ENCODE measurements around the gene COIL.

The COIL gene

GRCh38 chr17:56934280-56934679, 26.6 kb downstream of the COIL start:
- DNase-seq: peak; percentile 62

GRCh38 chr17:56933868-56934267, 27.0 kb downstream of the COIL start:
- DNase-seq: no peak

- no peak for DNase-seq
Observed at GRCh38 chr17:56933151-56933745, 27.6 kb downstream of the COIL start.

- no peak for DNase-seq
Observed at GRCh38 chr17:56930739-56931337, 30.0 kb downstream of the COIL start.

GRCh38 chr17:56929362-56929969, 31.4 kb downstream of the COIL start:
- no peak for DNase-seq

DNA sequence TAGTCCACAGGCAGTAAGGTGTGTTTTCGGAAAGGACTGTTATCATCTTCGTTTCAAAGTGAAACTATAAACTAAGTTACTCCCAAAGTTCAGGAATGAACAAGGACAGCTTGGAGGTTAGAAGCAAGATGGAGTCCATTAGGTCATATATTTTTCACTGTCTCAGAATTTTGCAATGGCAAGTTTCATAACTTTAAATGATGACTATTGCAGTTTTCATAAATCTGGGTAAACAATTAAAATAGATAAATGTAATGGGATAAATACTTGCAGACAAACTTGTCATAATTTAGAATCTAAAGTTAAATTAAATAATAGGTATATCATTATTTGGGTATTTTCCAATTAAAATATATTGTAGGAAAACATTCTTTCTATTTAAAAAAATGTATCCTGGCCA, 32.3 kb downstream of the COIL start:
- DNase-seq: no peak

DNA sequence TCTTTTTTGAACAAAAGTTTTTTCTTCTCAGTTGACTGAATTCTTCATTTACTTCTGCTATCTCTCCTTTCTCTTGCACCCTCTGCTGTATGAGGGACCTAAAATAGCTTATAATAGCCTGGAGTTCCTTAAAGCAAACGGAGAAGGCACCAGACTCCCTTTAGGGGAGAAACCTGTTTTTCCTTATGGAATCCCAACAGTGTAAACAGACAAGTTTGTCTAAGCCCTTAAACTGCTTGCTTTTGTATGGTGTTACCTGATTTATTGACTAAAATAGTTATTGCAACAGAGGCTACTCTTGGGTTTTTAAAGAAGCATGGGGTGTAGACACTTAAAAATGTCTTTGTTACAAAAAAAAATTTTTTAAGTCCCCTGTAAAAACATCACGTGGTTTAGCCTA, 34.1 kb downstream of the COIL start:
- DNase-seq: no peak

- no peak for DNase-seq
Observed at GRCh38 chr17:56926270-56926669, 34.6 kb downstream of the COIL start.

DNA sequence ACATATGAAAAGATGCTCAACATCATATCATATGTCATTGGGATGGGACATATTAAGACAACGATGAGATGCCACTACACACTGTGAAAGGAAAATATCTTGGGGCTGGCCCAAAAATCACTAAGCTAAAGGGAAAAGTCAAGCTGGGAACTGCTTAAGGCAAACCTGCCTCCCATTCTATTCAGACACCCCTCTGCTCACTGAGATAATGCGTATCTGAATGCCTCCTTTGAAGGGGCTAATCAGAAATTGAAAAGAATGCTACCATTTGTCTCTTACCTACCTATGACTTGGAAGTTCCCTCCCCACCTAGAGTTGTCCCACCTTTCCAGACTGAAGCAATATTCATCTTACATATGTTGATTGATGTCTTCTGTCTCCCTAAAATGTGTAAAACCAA, 35.8 kb downstream of the COIL start:
- DNase-seq: no peak

DNA sequence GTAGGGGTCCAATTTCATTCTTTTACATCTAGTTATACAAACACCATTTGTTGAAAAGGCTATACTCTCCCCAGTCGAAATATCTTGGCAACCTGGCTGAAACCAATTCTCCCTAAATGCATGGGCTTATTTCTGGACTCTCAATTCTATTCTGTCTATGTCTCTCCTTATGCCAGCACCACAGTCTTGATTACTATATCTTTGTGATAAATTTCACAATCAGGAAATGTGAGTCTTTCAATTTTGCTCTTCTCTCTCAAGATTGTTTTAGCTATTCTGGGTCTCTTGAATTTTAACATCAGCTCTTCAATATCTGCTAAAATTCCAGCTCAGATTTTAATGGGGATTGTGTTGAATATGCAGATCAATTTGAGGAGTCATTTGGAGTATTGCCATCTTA, 41.1 kb downstream of the COIL start:
- DNase-seq: no peak

GRCh38 chr17:56918916-56919315, 41.9 kb downstream of the COIL start:
- DNase-seq: peak; percentile 74

DNA sequence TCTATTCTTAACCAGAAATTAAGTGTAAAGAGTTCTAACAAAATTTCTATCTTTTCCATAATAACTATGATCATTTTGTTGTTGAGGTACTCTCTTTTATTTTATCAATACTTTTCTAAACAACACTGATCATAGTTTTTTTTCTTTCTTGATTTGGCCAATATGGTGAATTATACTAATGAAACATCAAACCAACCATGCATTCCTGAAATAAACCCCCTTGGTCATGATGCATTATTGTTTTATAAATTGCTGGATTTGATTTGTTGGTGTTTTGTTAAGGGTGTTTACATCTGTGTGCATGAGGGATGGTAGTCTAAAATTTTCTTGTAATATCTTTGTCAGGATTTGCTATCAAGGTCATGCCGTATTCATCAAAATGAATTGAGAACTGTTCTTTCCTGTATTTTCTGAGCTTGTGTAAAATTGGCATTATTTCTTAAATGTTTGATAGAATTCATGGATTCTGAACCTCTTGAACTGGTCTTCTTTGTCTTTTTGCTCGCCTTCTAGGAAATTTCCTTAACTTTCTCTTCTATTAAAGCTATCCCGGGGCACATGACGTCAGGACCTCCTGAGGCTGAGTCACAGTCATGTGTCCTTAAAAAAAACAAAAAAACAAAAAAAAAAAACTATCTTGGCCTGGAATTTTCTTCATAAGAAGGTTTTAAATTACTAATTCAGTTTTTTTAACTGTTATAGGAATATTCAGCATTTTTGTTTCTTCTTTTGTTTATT, 43.1 kb downstream of the COIL start:
- no peak for DNase-seq

DNA sequence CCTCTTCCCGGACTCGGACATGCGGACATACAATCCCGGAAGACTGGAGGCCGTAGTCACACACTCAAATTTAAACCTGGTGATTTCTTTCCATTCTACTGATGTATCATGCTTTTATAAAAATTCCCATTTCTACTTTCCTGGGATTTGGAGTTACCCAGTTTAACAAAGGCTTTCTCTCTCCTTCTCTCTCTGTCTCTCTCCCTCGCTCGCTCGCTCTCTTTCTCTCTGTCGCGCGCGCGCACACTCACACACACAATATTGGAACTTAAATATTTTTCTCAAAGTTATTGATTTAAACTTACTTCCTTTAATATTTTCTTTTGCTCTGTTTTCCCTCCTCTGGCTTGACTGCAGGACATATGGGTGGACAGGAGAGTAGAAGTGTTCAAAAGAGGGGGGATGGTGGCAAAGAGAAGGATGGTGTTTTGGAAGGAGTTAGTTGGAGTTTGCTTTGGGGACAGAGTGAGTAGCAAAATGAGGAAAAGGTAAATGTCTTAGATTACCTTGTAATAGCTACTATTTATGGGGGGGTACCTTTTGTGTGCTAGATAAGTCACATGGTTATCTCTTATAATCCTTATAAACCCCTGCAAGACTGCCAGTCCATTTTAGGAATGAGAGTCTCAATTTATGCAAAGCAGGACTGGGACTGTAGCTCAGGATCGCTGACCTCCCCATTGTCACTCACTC, 46.1 kb downstream of the COIL start:
- peak; percentile 13 for DNase-seq

- DNase-seq: peak; percentile 95
Observed at GRCh38 chr17:56913867-56914580, 46.8 kb downstream of the COIL start, which contains the start of gene TRIM25. Gene TRIM25, minus strand, starts transcription at chr17:56914049. Its CDS starts 61 bp downstream, at chr17:56913988.

GRCh38 chr17:56913353-56913866, 47.4 kb downstream of the COIL start:
- DNase-seq: no peak

DNA sequence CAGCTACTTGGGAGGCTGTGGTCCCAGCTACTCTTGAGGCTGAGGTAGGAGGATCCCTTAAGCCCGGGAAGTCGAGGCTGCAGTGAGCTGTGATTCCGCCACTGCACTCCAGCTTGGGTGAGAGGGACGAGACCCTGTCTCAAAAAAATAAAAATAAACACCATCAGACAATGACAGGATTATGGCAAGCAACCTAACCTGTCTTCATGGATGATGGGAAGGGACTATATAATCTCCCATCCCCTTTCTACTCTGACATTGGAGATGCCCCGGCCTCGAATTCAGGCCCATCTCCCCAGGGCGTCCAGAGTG, 47.9 kb downstream of the COIL start:
- DNase-seq: no peak

DNA sequence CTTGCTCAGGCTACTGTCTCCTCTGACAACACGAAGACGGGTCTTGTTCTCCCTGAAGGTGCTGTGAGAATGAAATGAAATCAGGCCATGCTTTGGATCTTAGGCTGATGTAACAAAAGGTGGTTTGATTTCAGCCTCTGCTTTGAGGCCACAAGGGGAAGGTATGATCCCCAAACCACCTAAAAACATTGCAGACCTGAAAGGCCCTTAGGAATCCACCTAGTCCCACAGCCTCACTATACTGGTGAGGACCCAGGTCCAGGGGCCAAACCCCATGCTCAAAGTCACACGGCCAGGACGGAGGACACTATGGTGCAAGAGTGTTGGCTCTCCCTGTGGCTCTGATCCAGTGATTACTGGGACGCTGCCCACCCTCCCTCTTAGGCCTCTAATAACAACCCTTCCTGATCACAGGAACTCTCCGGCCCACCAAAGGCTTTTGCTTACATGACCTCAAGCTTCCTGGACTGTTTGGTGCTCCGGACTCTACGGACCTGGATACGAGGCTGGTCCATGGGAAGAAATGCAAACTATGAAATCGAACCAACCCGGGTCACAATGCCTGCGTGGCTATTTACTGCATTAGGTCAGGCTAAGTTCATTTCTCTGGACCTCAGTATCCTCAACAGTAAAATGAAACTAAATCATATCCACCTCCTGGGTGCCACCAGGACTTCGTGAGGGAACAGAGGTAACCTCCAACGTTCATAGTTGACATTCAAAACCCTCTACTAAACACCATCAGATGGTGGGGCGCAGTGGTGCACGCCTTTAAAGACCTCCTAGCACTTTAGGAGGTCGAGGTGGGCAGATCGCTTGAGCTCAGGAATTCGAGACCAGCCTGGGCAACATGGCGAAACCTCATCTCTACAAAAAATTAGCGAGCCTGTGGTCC, 48.5 kb downstream of the COIL start:
- DNase-seq: peak; percentile 34

GRCh38 chr17:56910509-56911235, 50.2 kb downstream of the COIL start:
- no peak for DNase-seq

GRCh38 chr17:56909742-56910508, 50.9 kb downstream of the COIL start:
- DNase-seq: no peak

- DNase-seq: peak; percentile 73
Observed at GRCh38 chr17:56908001-56908542, 52.8 kb downstream of the COIL start.
